Activated T-helper 9 cell treated with anti-CD3 and anti-CD28 coated beads, Interleukin-2, amount 50 U/mL, for 16 hours (primary cell): ENCODE data around the gene LZTR1.

ENCODE experiments used
- DNase-seq: peaks from one replicate; pipeline ENCODE4 v3.0.0-alpha.2; 2020; ENCODE audit warnings: low read depth

Gene LZTR1

GRCh38 chr22:20980938-20981722 is 967 bp upstream of the LZTR1 start:
- no peak for DNase-seq

- no peak for DNase-seq
These were observed 426 bp downstream of the LZTR1 start for GRCh38 chr22:20982563-20982882.

- DNase-seq, result no peak
These were observed 1.1 kb downstream of the LZTR1 start for GRCh38 chr22:20983081-20983771.

DNA sequence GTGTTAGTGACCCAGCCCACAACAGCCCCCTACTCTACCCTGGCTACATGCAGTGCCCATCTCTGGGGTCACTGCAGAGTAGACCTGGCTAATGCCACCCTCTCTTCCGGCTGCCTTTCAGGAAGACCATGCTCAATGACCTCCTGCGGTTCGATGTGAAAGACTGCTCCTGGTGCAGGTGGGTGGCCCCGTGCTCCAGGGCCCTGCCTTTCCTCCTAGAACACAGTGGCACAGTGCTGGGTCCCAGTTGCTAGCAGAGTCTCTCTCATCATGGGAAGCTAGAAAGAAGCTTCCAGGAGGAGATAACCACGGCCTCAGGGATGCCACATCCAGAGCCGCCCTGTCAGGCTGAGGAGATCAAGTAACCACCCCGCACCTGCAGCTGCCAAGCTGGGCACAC is 3.6 kb downstream of the LZTR1 start:
- no peak for DNase-seq

- no peak for DNase-seq
These were observed 4.3 kb downstream of the LZTR1 start for GRCh38 chr22:20986365-20986764.

GRCh38 chr22:20987375-20987774 is 5.3 kb downstream of the LZTR1 start:
- DNase-seq, result no peak

GRCh38 chr22:20988573-20989322 is 6.7 kb downstream of the LZTR1 start:
- no peak for DNase-seq

GRCh38 chr22:20989323-20990138 is 7.4 kb downstream of the LZTR1 start:
- DNase-seq, result no peak

DNA sequence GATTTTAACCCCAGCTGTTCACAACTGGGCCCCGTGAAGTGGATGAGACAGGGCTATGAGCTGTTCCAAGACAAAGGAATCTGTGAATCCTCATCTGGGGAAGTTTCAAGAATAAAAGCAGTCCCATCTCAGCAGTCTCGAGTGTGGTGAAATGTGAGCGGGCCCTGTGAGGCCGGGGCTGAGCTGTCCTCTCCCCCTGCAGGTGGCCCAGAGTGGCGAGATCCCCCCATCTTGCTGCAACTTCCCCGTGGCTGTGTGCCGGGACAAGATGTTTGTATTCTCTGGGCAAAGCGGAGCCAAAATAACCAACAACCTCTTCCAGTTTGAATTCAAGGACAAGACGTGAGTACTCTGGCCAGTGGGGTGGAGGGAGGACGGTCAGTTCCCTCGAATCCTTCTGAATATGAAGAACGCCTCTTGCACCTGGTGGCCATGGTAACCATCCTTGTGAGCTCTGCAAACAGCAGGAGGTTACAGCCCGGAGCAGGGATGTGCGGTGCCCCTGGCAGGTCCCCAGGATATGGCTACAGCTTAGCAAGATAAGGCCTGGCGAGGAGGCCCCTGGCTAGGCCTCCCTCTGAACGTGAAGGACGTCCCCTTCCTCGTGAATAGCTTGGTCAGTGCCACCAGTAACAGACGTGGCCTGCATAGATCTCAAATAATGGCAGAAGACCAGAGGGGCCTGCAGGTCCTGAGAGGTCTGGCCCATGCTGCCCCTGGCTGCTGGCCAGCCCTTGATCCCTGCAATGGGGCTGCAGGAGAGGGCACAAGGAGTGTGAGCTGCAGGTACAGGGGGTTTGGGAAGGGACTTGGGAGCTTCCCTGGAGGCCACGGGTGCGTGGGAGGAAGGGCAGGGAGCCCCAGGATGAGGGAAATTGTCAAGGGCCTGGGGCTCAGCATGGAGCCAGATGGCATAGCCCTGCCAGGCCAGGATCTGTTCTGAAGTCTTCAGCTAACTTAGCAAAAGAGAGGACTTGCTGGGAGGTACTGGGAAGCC is 8.4 kb downstream of the LZTR1 start:
- DNase-seq, result no peak

DNA sequence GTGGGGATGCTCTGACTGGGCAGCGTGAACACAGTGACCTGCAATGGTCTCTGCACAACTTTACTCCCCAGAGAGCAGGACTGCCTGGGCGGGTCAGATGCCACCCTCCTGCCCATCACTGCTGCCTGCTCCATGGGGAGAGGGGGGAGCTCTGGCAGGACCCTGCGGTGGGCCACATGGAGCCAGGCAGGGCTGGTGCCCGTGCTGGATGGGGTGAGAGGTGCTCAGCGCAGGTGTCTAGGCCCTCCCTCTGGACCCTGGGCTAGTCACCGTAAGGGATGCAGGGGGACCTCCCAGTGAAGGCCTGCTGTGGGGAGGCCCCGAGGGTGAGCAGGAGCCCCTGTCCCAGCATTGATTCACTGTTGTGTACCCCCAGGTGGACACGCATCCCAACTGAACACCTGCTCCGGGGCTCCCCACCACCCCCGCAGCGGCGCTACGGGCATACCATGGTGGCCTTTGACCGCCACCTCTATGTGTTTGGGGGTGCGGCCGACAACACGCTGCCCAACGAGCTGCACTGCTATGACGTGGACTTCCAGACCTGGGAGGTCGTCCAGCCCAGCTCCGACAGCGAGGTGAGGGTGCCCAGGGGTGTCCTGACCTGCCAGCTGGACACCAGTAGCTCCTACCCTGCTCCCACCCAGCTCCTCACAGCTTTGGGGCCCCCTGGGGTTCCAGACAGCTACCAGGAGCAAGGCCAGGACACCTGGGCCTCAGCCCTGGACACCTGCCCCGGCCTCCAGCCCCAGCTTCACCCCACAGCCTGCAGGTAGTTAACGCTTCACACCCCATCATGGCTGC is 9.4 kb downstream of the LZTR1 start:
- no peak for DNase-seq

- no peak for DNase-seq
These were observed 10.0 kb downstream of the LZTR1 start for GRCh38 chr22:20992056-20992442.

DNA sequence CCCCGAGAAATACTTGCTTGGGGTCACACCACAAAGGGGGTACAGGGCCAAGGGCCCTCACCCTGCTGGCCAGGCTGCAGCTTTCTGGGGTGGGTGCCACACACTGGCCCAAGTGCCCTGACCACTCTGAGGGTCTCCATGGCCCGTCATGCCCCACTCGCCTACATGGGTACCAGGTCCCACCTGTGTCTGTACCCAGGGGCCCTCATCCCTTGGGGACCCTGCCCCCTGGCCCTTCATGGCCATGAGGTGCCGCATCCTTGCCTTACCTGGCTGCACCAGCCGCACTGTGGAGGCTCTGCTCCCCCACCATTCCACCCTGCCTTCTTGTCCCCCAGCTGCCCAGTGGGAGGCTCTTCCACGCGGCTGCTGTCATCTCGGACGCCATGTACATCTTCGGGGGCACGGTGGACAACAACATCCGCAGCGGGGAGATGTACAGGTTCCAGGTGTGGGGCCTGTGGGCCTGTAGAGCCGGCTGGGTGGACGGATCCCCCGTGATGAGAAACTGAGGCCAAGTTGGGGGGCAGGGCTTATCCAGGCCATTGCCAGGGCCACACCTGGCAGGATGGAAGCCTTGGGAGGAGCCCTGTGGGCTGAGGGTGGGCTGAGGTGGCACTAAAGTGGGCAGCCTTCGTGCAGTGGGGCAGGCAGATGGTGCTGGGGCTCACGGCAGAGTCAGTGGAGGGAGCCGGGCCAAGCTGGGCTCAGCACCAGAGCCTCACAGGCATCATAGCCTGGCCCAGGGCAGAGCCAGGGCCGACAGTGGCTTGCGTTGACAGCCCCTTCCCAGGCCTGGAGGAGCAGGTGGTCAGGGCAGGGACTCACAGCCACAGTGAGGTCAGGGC is 10.6 kb downstream of the LZTR1 start:
- DNase-seq, result no peak

DNA sequence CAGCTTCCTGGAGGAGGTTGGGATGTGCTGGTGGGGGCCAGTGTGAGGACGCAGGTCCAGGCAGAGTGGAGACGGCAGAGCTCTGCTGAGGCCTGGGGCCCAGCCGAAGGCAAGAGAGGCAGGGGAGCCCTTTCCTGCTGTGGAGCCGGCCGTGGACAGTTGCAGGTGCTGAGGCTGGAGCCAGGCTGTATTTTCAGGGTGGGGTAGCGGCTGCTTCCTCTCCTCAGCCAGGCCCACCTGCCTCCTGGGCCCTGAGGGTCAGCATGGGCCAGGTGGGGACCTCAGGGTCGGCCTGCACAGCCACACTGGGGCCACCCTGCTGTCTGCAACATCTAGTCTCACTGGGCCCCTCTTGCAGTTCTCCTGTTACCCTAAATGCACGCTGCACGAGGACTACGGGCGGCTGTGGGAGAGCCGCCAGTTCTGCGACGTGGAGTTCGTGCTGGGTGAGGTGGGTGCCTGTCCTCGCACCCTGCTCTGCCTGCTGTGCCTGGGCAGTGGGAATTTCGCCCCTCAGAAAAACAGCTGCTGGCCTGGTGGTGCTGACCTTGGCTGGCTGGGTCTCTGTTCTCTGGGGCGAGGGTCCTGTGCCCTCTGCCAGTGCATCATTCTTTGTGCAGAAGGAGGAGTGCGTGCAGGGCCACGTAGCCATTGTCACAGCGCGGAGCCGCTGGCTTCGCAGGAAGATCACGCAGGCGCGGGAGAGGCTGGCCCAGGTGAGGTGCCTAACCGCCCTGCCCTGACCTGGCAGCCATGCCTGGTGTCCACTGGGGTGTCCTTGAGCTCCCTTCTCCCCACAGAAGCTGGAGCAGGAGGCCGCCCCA is 11.4 kb downstream of the LZTR1 start:
- no peak for DNase-seq

DNA sequence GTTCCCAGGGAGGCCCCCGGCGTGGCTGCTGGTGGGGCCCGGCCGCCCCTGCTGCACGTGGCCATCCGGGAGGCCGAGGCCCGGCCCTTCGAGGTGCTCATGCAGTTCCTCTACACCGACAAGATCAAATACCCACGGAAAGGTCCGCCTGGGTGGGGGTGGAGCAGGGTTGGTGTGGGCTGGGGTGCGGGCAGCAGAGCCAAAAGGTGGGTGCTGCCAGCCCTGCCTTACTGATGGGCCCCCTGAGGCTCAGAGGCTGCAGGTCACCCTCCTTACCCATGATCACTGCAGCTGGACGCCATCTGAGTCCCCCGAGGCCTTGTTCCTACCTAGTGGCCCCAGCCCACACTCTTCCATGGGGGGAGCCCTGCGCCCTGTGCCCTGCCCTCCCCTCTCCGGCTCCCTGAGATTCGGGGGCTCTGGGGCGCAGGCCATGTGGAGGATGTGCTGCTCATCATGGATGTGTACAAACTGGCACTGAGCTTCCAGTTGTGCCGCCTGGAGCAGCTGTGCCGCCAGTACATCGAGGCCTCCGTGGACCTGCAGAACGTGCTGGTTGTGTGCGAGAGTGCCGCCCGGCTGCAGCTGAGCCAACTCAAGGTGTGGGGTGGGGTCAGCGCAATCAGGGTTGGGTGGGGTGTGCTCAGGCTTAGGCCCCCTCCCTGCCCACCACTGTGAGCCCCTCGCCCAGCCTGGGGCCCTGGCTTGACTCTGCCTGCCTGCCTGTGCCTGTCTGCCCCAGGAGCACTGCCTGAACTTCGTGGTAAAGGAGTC is 12.2 kb downstream of the LZTR1 start:
- DNase-seq, result no peak

- DNase-seq, result no peak
These were observed 12.8 kb downstream of the LZTR1 start for GRCh38 chr22:20994902-20995241.

DNA sequence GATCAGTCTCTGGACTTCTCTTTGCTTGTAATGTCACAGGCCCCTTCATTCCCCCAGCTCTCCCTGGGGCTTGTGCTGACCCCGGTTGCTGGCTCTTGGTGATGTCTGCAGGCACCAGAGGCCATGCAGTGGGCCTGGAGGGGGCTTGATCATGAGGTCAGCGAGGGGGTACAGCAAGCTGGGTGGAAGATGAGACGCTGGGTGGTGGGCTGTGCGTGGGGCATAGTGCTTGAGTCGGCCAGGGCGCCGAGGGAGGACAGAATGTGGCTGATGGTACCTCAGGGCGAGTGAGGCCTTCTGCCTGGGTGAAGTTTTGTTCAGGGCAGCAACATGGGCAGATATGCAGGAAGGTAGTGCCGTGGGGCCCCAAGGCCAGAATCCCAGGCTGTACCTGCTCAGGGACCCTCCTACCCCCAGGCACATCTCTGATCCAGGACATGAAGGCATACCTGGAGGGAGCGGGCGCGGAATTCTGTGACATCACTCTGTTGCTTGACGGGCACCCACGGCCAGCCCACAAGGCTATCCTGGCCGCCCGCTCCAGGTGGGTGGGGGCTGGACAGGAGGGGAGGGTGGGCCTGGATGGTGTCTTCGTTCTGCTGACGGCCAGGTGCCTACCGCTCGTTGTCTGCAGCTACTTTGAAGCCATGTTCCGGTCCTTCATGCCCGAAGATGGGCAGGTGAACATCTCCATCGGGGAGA is 13.4 kb downstream of the LZTR1 start:
- no peak for DNase-seq

DNA sequence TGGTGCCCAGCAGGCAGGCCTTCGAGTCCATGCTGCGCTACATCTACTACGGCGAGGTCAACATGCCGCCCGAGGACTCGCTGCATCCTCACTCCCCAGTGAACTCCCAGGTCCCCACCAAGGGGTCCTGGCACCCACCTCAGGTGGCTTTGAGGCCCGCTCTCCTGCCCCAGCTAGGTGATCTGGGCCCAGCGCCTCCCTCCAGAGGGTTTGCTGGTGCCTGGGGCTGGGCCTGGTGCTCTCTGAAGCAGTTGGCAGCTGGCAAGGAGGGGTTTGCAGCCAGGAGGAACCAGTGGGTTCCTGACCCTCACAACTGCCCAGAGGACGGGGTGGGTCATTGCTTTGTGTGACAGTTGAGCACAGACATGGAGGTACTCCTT is 13.9 kb downstream of the LZTR1 start:
- no peak for DNase-seq
